H1 (cell line): Measurements from ENCODE around the gene NXPH2. TPM values are rescaled to one million over a fixed set of nuclear protein-coding genes. Genes with fewer than 3 reads are reported as not detected.
A peak's percentile ranks its signal among the peaks of the same experiment; 100 is the strongest.

ENCODE experiments used
- CTCF ChIA-PET: fragments of 300-600 bp; sonication (Branson Sonifier 250); formaldehyde crosslinking; loops from one replicate; lab custom pipeline; 2021; ENCODE audit not compliant: partially characterized antibody; lab: Charles Lee
- POLR2A ChIA-PET: fragments of 300-600 bp; sonication (Branson Sonifier 250); formaldehyde crosslinking; loops from one replicate; lab custom pipeline; 2021; ENCODE audit warnings: inconsistent platforms; ENCODE audit not compliant: partially characterized antibody; lab: Charles Lee
- DNase-seq, 2 experiments: peaks; one replicate each; pipeline versions ENCODE4 v3.0.0 to v3.0.0-alpha.2; 2010 to 2022; ENCODE audit warnings: low spot score in 2 of 2, low read depth in 1 of 2, mixed read lengths in 1 of 2
- FAIRE-seq: peaks from 2 replicates; lab custom pipeline; 2011; peaks lifted over from hg19 to GRCh38; lab: Jason Lieb, UNC
- H2AFZ ChIP-seq: 2 replicates; pipeline ENCODE4 v1.8.1; 2012; ENCODE audit warnings: low read length, inconsistent platforms
- H2AK5ac ChIP-seq: 2 replicates; pipeline ENCODE4 v1.6.1; 2013; ENCODE audit warnings: low read depth, low read length
- H2BK120ac ChIP-seq: replicated peaks from 2 replicates; pipeline ENCODE3; 2013; ENCODE audit warnings: low read depth, low read length, inconsistent platforms
- H2BK12ac ChIP-seq: 2 replicates; pipeline ENCODE4 v1.6.1; 2013; ENCODE audit warnings: low read depth, low read length
- H2BK15ac ChIP-seq: 2 replicates; pipeline ENCODE4 v1.6.1; 2013; ENCODE audit warnings: low read length
- H2BK20ac ChIP-seq: 2 replicates; pipeline ENCODE4 v1.6.1; 2013; ENCODE audit warnings: low read length
- H2BK5ac ChIP-seq: 2 replicates; pipeline ENCODE4 v1.6.1; 2013; ENCODE audit warnings: low read depth, low read length
- H3K14ac ChIP-seq: 2 replicates; pipeline ENCODE4 v1.6.1; 2013; ENCODE audit warnings: inconsistent platforms; ENCODE audit not compliant: insufficient read length
- H3K18ac ChIP-seq: 2 replicates; pipeline ENCODE4 v1.6.1; 2013; ENCODE audit warnings: low read length; ENCODE audit errors: extremely low read depth
- H3K23ac ChIP-seq: 2 replicates; pipeline ENCODE4 v1.6.1; 2013; ENCODE audit warnings: inconsistent platforms; ENCODE audit not compliant: insufficient read length
- H3K23me2 ChIP-seq: 2 replicates; pipeline ENCODE4 v1.6.1; 2013; ENCODE audit warnings: low read depth, low read length
- H3K27ac ChIP-seq: 2 replicates; pipeline ENCODE4 v1.6.1; 2011; ENCODE audit warnings: low read depth, low read length, inconsistent platforms
- H3K27me3 ChIP-seq, 4 experiments: replicated peaks in 1 of 4; 1 replicate in 1 of 4; 2 replicates in 3 of 4; pipeline versions ENCODE4 v1.6.1 to v1.8.1; 2011 to 2013; ENCODE audit warnings: low read length in 3 of 4, mild to moderate bottlenecking in 3 of 4, inconsistent platforms in 2 of 4, mixed read lengths in 2 of 4, moderate library complexity in 1 of 4; ENCODE audit not compliant: control insufficient read depth in 3 of 4, insufficient read depth in 3 of 4; ENCODE audit errors: extremely low read depth in 1 of 4
- H3K36me3 ChIP-seq, 4 experiments: 2 replicates each; pipeline versions ENCODE4 v1.6.1 to v1.8.1; 2011 to 2013; ENCODE audit warnings: mild to moderate bottlenecking in 4 of 4, low read length in 3 of 4, moderate library complexity in 2 of 4, control low read depth in 1 of 4, inconsistent platforms in 1 of 4; ENCODE audit not compliant: insufficient read depth in 4 of 4, control insufficient read depth in 2 of 4
- H3K4ac ChIP-seq: replicated peaks from 2 replicates; pipeline ENCODE3; 2013; ENCODE audit warnings: low read length, low read depth, mixed read lengths, inconsistent platforms; ENCODE audit not compliant: insufficient read length
- H3K4me1 ChIP-seq, 4 experiments: replicated peaks in 1 of 4; 1 replicate in 1 of 4; 2 replicates in 3 of 4; pipeline versions ENCODE4 v1.6.1 to v1.8.1; 2011 to 2013; ENCODE audit warnings: low read length in 3 of 4, inconsistent platforms in 2 of 4, mixed read lengths in 1 of 4; ENCODE audit not compliant: insufficient read depth in 4 of 4, control insufficient read depth in 3 of 4
- H3K4me2 ChIP-seq, 2 experiments: 2 replicates each; pipeline versions ENCODE4 v1.6.1 to v1.8.1; 2011 to 2013; ENCODE audit warnings: low read depth in 2 of 2, low read length in 2 of 2, control low read depth in 1 of 2, inconsistent platforms in 1 of 2, mild to moderate bottlenecking in 1 of 2; ENCODE audit not compliant: insufficient read depth in 1 of 2
- H3K4me3 ChIP-seq, 4 experiments: fragments of 200-600, 300-600 bp in 1 of 4; sonication (generic), shearing (Covaris generic), sonication (Bioruptor Twin) in 1 of 4; 2 replicates each; pipeline versions ENCODE4 v1.5.1 to v1.8.1; 2011 to 2016; ENCODE audit warnings: low read length in 4 of 4, low read depth in 3 of 4, control low read depth in 2 of 4, inconsistent platforms in 2 of 4, mild to moderate bottlenecking in 2 of 4, mixed read lengths in 1 of 4, moderate library complexity in 1 of 4; ENCODE audit not compliant: insufficient read depth in 2 of 4; ENCODE audit errors: extremely low read depth in 1 of 4
- H3K56ac ChIP-seq: replicated peaks from 2 replicates; pipeline ENCODE3; 2013; ENCODE audit warnings: low read depth, mild to moderate bottlenecking, mixed read lengths, low read length, inconsistent platforms; ENCODE audit not compliant: insufficient read length
- H3K79me1 ChIP-seq: 2 replicates; pipeline ENCODE4 v1.6.1; 2013; ENCODE audit warnings: low read depth, low read length, control low read depth
- H3K79me2 ChIP-seq, 2 experiments: 2 replicates each; pipeline versions ENCODE4 v1.6.1 to v1.8.1; 2012 to 2013; ENCODE audit warnings: low read length in 2 of 2, mild to moderate bottlenecking in 2 of 2, inconsistent platforms in 1 of 2; ENCODE audit not compliant: insufficient read depth in 2 of 2, control insufficient read depth in 1 of 2
- H3K9ac ChIP-seq, 4 experiments: replicated peaks in 1 of 4; 1 replicate in 1 of 4; 2 replicates in 3 of 4; pipeline versions ENCODE4 v1.6.1 to v1.8.1; 2011 to 2013; ENCODE audit warnings: low read depth in 3 of 4, low read length in 3 of 4, control low read depth in 2 of 4, mild to moderate bottlenecking in 2 of 4, moderate library complexity in 2 of 4, inconsistent platforms in 1 of 4; ENCODE audit errors: extremely low read depth in 1 of 4
- H3K9me3 ChIP-seq, 2 experiments: 2 replicates each; pipeline versions ENCODE4 v1.6.1 to v1.8.1; 2012 to 2013; ENCODE audit warnings: mild to moderate bottlenecking in 2 of 2, moderate library complexity in 2 of 2, control low read depth in 1 of 2, inconsistent platforms in 1 of 2, low read depth in 1 of 2, low read length in 1 of 2, mixed read lengths in 1 of 2; ENCODE audit not compliant: insufficient read depth in 2 of 2
- H4K20me1 ChIP-seq, 2 experiments: replicated peaks in 1 of 2; 2 replicates each; pipeline versions ENCODE3 to v1.8.1; 2011 to 2013; ENCODE audit warnings: inconsistent platforms in 2 of 2, low read length in 2 of 2, mild to moderate bottlenecking in 1 of 2; ENCODE audit not compliant: insufficient read depth in 2 of 2, control insufficient read depth in 1 of 2
- H4K5ac ChIP-seq: 2 replicates; pipeline ENCODE4 v1.6.1; 2013; ENCODE audit warnings: low read length, low read depth, mixed read lengths, inconsistent platforms; ENCODE audit not compliant: insufficient read length
- H4K8ac ChIP-seq: 2 replicates; pipeline ENCODE4 v1.8.0; 2013; ENCODE audit warnings: mild to moderate bottlenecking, moderate library complexity, low read length, inconsistent platforms; ENCODE audit not compliant: insufficient read depth; ENCODE audit errors: extremely low read depth
- H4K91ac ChIP-seq: replicated peaks from 2 replicates; pipeline ENCODE3; 2013; ENCODE audit warnings: low read length, mixed read lengths, inconsistent platforms; ENCODE audit not compliant: insufficient read length
- ATF3 ChIP-seq: IDR thresholded peaks from 2 replicates; pipeline ENCODE4 v1.6.1; 2011; ENCODE audit warnings: low read depth, mild to moderate bottlenecking, low read length; ENCODE audit not compliant: insufficient read depth
- BACH1 ChIP-seq: IDR thresholded peaks from 2 replicates; pipeline ENCODE4 v1.6.1; 2012; ENCODE audit warnings: low read length, improper control_type of control experiment
- CHD1 ChIP-seq: IDR thresholded peaks from 2 replicates; pipeline ENCODE4 v1.6.1; 2012; ENCODE audit warnings: low read depth, low read length, improper control_type of control experiment
- GABPA ChIP-seq: IDR thresholded peaks from 2 replicates; pipeline ENCODE4 v1.6.1; 2011; ENCODE audit warnings: mild to moderate bottlenecking, low read length, moderate library complexity, borderline replicate concordance; ENCODE audit not compliant: insufficient read depth
- GTF2F1 ChIP-seq: IDR thresholded peaks from 2 replicates; pipeline ENCODE4 v1.6.1; 2012; ENCODE audit warnings: low read depth, low read length, improper control_type of control experiment, borderline replicate concordance
- NANOG ChIP-seq: IDR thresholded peaks from 2 replicates; pipeline ENCODE4 v1.6.1; 2011; ENCODE audit warnings: low read length, low read depth, mild to moderate bottlenecking, inconsistent platforms; ENCODE audit not compliant: insufficient read depth, poor library complexity, severe bottlenecking
- NRF1 ChIP-seq: IDR thresholded peaks from 2 replicates; pipeline ENCODE4 v1.6.1; 2011; ENCODE audit warnings: mild to moderate bottlenecking, low read depth, low read length, improper control_type of control experiment
- POLR2AphosphoS5 ChIP-seq: IDR thresholded peaks from 2 replicates; pipeline ENCODE4 v1.6.1; 2011; ENCODE audit warnings: low read depth, low read length
- SUZ12 ChIP-seq: fragments of 200-600 bp; sonication (generic); IDR thresholded peaks from 2 replicates; pipeline ENCODE4 v1.6.1; 2012; ENCODE audit warnings: mild to moderate bottlenecking, inconsistent platforms, low read length, moderate library complexity, mixed read lengths
- TAF1 ChIP-seq: IDR thresholded peaks from 2 replicates; pipeline ENCODE4 v1.6.1; 2011; ENCODE audit warnings: mild to moderate bottlenecking, low read depth, low read length
- TBP ChIP-seq: IDR thresholded peaks from 2 replicates; pipeline ENCODE4 v1.6.1; 2011; ENCODE audit warnings: low read depth, low read length, improper control_type of control experiment
- ZNF274 ChIP-seq: IDR thresholded peaks from 2 replicates; pipeline ENCODE4 v1.7.0; 2012; ENCODE audit warnings: low read length, borderline replicate concordance; ENCODE audit errors: extremely low read depth
- WGBS, 2 experiments: shearing (Covaris generic) in 1 of 2; methylation state at CpG; one replicate each; pipeline versions ENCODE4 v1.1.6 to v1.1.7; 2013 to 2015; ENCODE audit warnings: low lambda C conversion rate in 2 of 2, mixed read lengths in 2 of 2, inconsistent platforms in 1 of 2, low coverage in 1 of 2, missing lambda C conversion rate in 1 of 2; ENCODE audit not compliant: insufficient replicate concordance in 2 of 2, insufficient coverage in 1 of 2, insufficient read length in 1 of 2; ENCODE audit errors: extremely low coverage in 1 of 2, missing lambda C conversion rate in 1 of 2; 5-methylcytosine and 5-hydroxymethylcytosine counted together
- polyA plus RNA-seq, 7 experiments: library from polyadenylated mRNA; depleted of rRNA in 3 of 7; stranded (reverse) in 5 of 7; unstranded in 2 of 7; fragments of >200 nt in 5 of 7; fragments of 200-250 nt in 2 of 7; gene quantifications; 1 replicate in 5 of 7; 2 replicates in 1 of 7; 4 replicates in 1 of 7; pipeline versions ENCODE4 v1.2.1 to v1.2.3, GENCODE V29; 2011 to 2013; ENCODE audit warnings: missing spikeins in 2 of 7, mixed read lengths in 2 of 7
- total RNA-seq: library from RNA; stranded (reverse); fragmentation: NEBNext Ultra II Directional; extraction: Animal tissue kit (Norgen Biotek cat#: 25700); gene quantifications from 2 replicates; pipeline ENCODE4 v1.2.1, GENCODE V29; 2021

NXPH2 gene
- total and polyA plus RNA-seq, 2 of the 8 experiments (the other 6 are each of a cell fraction or from before 2014, with no cell fraction given) = 1.9 to 6.9 TPM

- Histone ChIP-seq H3K27ac (no peak overlapping the region), H3K23ac (no peak overlapping the region), H3K9ac (no peak overlapping the region), H2BK120ac (no peak overlapping the region), H3K79me2 (no peaks in the 10 kb centered on the region), H3K79me1 (no peaks in the 10 kb centered on the region), H4K20me1 (no peaks in the 10 kb centered on the region), H3K23me2 (peaks cover 2% of the 10 kb centered on the region; the same call in 1 of the 2 replicates), H2BK5ac (no peak overlapping the region), H4K8ac (no peak overlapping the region), H3K4me1 (peaks cover 0 to 14% (median 8%) of the 10 kb centered on the region in 4 experiments; a peak in 3 of 7 replicates), H3K27me3 (no peaks in the 10 kb centered on the region), H3K56ac (no peak overlapping the region), H2BK15ac (no peak overlapping the region), H3K4ac (no peak overlapping the region), H2AK5ac (no peak overlapping the region), H4K91ac (no peak overlapping the region), H3K9me3 (no peaks in the 10 kb centered on the region), H3K36me3 (no peaks in the 10 kb centered on the region)
- FAIRE-seq = no peak
- 31% methylated on average over 4 of the region's 4 CpGs; no CpG with 5 or more reads in 1 of the 2 experiments for WGBS, 2 experiments
- POLR2A ChIA-PET = interaction anchor here (1.0 to 1.1 kb wide), 2 partner anchors 13 to 17 kb away, joined by 3 read pairs; no protein-coding TSS in a partner anchor
- no peak for DNase-seq
- TF ChIP-seq GTF2F1 (no peak), CHD1 (no peak), POLR2AphosphoS5 (no peak), GABPA (no peak), TBP (no peak), ZNF274 (no peak), SUZ12 (no peak), BACH1 (no peak), ATF3 (no peak), TAF1 (no peak), NRF1 (no peak), NANOG (no peak)
- TF ChIP-seq, all 59 proteins: peak for 0
- H2AFZ ChIP-seq = peak overlapping the region; percentile 16; the same call in 1 of the 2 replicates
- CTCF ChIA-PET = interaction anchor here (0.6 to 1.7 kb wide), 5 partner anchors 13 to 178 kb away, joined by 3 to 5 read pairs (median 3); no protein-coding TSS in a partner anchor
- no peak overlapping the region for H3K18ac ChIP-seq
- H3K4me2 ChIP-seq = peak overlapping the region; percentile 7 to 8; a peak in 2 of 4 replicates
- no peak overlapping the region for H2BK12ac ChIP-seq
- H3K14ac ChIP-seq = no peak overlapping the region
- no peak overlapping the region for H2BK20ac ChIP-seq
- no peak overlapping the region for H4K5ac ChIP-seq
- H3K4me3 ChIP-seq = no peak overlapping the region
Measured at GRCh38 chr2:138648606-138649005, 131.6 kb downstream of the NXPH2 start.
